HepG2 (cell line): ENCODE measurements around the gene VSTM1. TPM values are rescaled to one million over a fixed set of nuclear protein-coding genes. Genes with fewer than 3 reads are reported as not detected.

ENCODE experiments used
- ATAC-seq: fragments of 200-7000 bp; cut with Tn5 transposase; 3 replicates; pipeline ENCODE4 v1.9.1; 2020; ENCODE audit warnings: mild to moderate bottlenecking, moderate library complexity
- BruUV-seq: library from RNA; stranded (reverse); fragments of 400-500 nt; replicated peaks from 2 replicates; lab custom pipeline; 2021; lab: Mats Ljungman, UMichigan
- CTCF ChIA-PET: fragments of 300-600 bp; formaldehyde crosslinking; extraction: SDS; loops from one replicate; lab custom pipeline; 2021; ENCODE audit warnings: low total read pairs, inconsistent platforms, low intra/inter-chr PET ratio; lab: Yijun Ruan, JAX
- POLR2A ChIA-PET: fragments of 350-600 bp; sonication (Branson Sonifier 250); formaldehyde crosslinking; loops from one replicate; lab custom pipeline; 2020; ENCODE audit warnings: antibody characterized with exemption, inconsistent platforms; lab: Yijun Ruan, JAX
- DNase-seq: peaks from one replicate; pipeline ENCODE4 v3.0.0-alpha.2; 2015; ENCODE audit warnings: low spot score
- FAIRE-seq: peaks from 3 replicates; lab custom pipeline; 2011; peaks lifted over from hg19 to GRCh38; lab: Jason Lieb, UNC
- H2AFZ ChIP-seq: one replicate; pipeline ENCODE4 v1.6.1; 2011; ENCODE audit warnings: low read length, inconsistent platforms
- H3K27ac ChIP-seq: fragments of 300-600 bp; 3 replicates; pipeline ENCODE4 v1.8.0; 2011; ENCODE audit warnings: mixed run types, mild to moderate bottlenecking, mixed read lengths, low read length, inconsistent platforms; ENCODE audit not compliant: insufficient read depth; ENCODE audit errors: extremely low read length
- H3K27me3 ChIP-seq, 2 experiments: fragments of 200-600 bp in 1 of 2; 2 replicates in 1 of 2; 3 replicates in 1 of 2; pipeline versions ENCODE4 v1.6.0 to v1.8.0; 2011; ENCODE audit warnings: low read length in 2 of 2, mild to moderate bottlenecking in 2 of 2, moderate library complexity in 2 of 2, inconsistent platforms in 1 of 2; ENCODE audit not compliant: insufficient read depth in 2 of 2, control insufficient read depth in 1 of 2
- H3K36me3 ChIP-seq, 2 experiments: fragments of 200-600 bp in 1 of 2; replicated peaks in 1 of 2; 2 replicates in 1 of 2; 3 replicates in 1 of 2; pipeline versions ENCODE4 v1.5.1 to v1.8.0; 2011; ENCODE audit warnings: low read length in 2 of 2, inconsistent platforms in 1 of 2; ENCODE audit not compliant: insufficient read depth in 2 of 2, control insufficient read depth in 1 of 2
- H3K4me1 ChIP-seq: 2 replicates; pipeline ENCODE4 v1.5.1; 2012; ENCODE audit warnings: low read length, inconsistent platforms; ENCODE audit not compliant: insufficient read depth
- H3K4me2 ChIP-seq: 2 replicates; pipeline ENCODE4 v1.6.0; 2011; ENCODE audit warnings: low read depth, low read length, inconsistent platforms
- H3K4me3 ChIP-seq, 3 experiments: fragments of 200-600 bp in 1 of 3; sonication (generic), shearing (Covaris generic) in 1 of 3; replicated peaks in 1 of 3; 2 replicates each; pipeline ENCODE4 v1.5.1; 2011 to 2016; ENCODE audit warnings: low read length in 3 of 3, inconsistent platforms in 2 of 3, low read depth in 2 of 3, mild to moderate bottlenecking in 2 of 3, control low read depth in 1 of 3, mixed read lengths in 1 of 3; ENCODE audit not compliant: insufficient read depth in 1 of 3
- H3K79me2 ChIP-seq: one replicate; pipeline ENCODE4 v1.6.1; 2011; ENCODE audit warnings: low read length, inconsistent platforms; ENCODE audit not compliant: insufficient read depth
- H3K9ac ChIP-seq: 2 replicates; pipeline ENCODE4 v1.6.0; 2011; ENCODE audit warnings: mild to moderate bottlenecking, low read depth, low read length, inconsistent platforms; ENCODE audit not compliant: insufficient read depth
- H3K9me3 ChIP-seq: 2 replicates; pipeline ENCODE4 v1.5.1; 2012; ENCODE audit warnings: mild to moderate bottlenecking, low read length
- H4K20me1 ChIP-seq: 2 replicates; pipeline ENCODE4 v1.6.0; 2011; ENCODE audit warnings: inconsistent platforms, mild to moderate bottlenecking, low read length, moderate library complexity; ENCODE audit not compliant: insufficient read depth
- CENPT ChIP-seq: sonication (generic); formaldehyde crosslinking; IDR thresholded peaks from 2 replicates; pipeline ENCODE4 v1.8.0; 2022; ENCODE audit warnings: low read depth, mild to moderate bottlenecking, moderate library complexity, missing genetic modification reagents
- MYC ChIP-seq: sonication (generic); formaldehyde crosslinking; IDR thresholded peaks from 2 replicates; pipeline ENCODE4 v1.9.0; 2021; ENCODE audit warnings: missing genetic modification reagents, borderline replicate concordance
- MZF1 ChIP-seq: sonication (generic); formaldehyde crosslinking; IDR thresholded peaks from 2 replicates; pipeline ENCODE4 v1.8.1; 2023; ENCODE audit warnings: mild to moderate bottlenecking, missing genetic modification reagents, borderline replicate concordance
- PAWR ChIP-seq: sonication (generic); formaldehyde crosslinking; IDR thresholded peaks from 2 replicates; pipeline ENCODE4 v1.4.0; 2020; ENCODE audit warnings: missing genetic modification reagents, mild to moderate bottlenecking, borderline replicate concordance
- TBX3 ChIP-seq: fragments of 450-650 bp; IDR thresholded peaks from 2 replicates; pipeline ENCODE4 v1.6.1; 2017; ENCODE audit warnings: antibody characterized with exemption, mild to moderate bottlenecking, inconsistent platforms, borderline replicate concordance
- TEAD3 ChIP-seq: optimal IDR thresholded peaks from 2 replicates; pipeline ENCODE3; 2016; ENCODE audit warnings: borderline replicate concordance
- ZNF788 ChIP-seq: sonication (generic); formaldehyde crosslinking; IDR thresholded peaks from 2 replicates; pipeline ENCODE4 v1.5.0; 2020; ENCODE audit warnings: mild to moderate bottlenecking, missing genetic modification reagents, borderline replicate concordance
- WGBS: methylation state at CpG from one replicate; pipeline ENCODE4 v1.1.6; 2017; ENCODE audit warnings: low lambda C conversion rate; 5-methylcytosine and 5-hydroxymethylcytosine counted together
- in situ Hi-C: cut with HindIII; loops from 2 replicates; pipeline ENCODE4 v1.10.0; 2017; ENCODE audit warnings: low pct_unique_long_range_greater_than_20kb; ENCODE audit not compliant: extremely low pct_ligation_motif_present
- intact Hi-C: fragments of 100-400 bp; cut with micrococcal nuclease; formaldehyde crosslinking; loops from one replicate; pipeline ENCODE4 v1.10.0; 2022; ENCODE audit not compliant: unreplicated experiment
- polyA plus RNA-seq, 8 experiments: library from polyadenylated mRNA; depleted of rRNA in 3 of 8; stranded (reverse) in 7 of 8; unstranded in 1 of 8; fragments of >200 nt; fragmentation: Illumina TruSeq in 4 of 8; extraction: Trizol in 4 of 8; gene quantifications; 2 replicates each; pipeline versions ENCODE4 v1.2.1 to v1.2.3, GENCODE V29; 2011 to 2016; ENCODE audit warnings: low read depth in 4 of 8, missing spikeins in 1 of 8, mixed read lengths in 1 of 8; ENCODE audit not compliant: insufficient read depth in 1 of 8
- total RNA-seq, 5 experiments: library from RNA; depleted of rRNA; stranded (reverse); fragments of >200 nt; fragmentation: Illumina TruSeq; extraction: Trizol; gene quantifications; 2 replicates each; pipeline ENCODE4 v1.2.3, GENCODE V29; 2016; ENCODE audit warnings: low read depth in 1 of 5
- TF ChIP-seq, protein P1 (sequence below): sonication (generic); formaldehyde crosslinking; IDR thresholded peaks from 2 replicates; pipeline ENCODE4 v1.5.0; 2020; ENCODE audit warnings: mild to moderate bottlenecking, missing genetic modification reagents

Gene VSTM1
- total and polyA plus RNA-seq, 2 of the 13 experiments (the other 11 are each of a cell fraction or from before 2014, with no cell fraction given), result not detected

DNA sequence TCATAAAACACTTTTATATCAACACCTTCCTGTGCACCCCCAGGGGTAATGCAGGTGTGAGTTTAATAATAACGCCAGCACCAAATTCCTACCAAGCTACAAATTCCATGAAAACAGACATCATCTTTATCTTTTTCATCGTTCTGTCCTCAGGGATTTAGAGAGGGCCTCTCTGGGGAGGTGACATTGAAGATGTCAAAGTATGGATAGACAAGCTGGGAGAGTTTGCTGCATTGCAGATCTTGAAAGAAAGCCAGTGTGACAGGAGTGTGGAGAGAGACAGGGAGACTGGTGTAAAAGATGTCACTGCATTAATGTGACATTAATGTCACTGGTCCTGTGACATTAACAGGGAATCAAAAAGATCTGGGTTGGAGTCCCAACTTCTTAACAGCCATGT, 62.2 kb downstream of the VSTM1 start:
- ATAC-seq (no peak), FAIRE-seq (no peak), DNase-seq (no peak)
- 15% methylated on average over 2 of the region's 2 CpGs for WGBS
- Histone ChIP-seq H3K4me3 (no peak overlapping the region), H2AFZ (no peak overlapping the region), H3K4me1 (no peaks in the 10 kb centered on the region), H3K27me3 (no peaks in the 10 kb centered on the region; a peak in 2 of 5 replicates), H3K4me2 (no peak overlapping the region), H3K9me3 (no peaks in the 10 kb centered on the region), H4K20me1 (no peaks in the 10 kb centered on the region), H3K79me2 (no peaks in the 10 kb centered on the region), H3K27ac (no peak overlapping the region), H3K36me3 (no peaks in the 10 kb centered on the region), H3K9ac (no peak overlapping the region)
- POLR2A ChIA-PET, result no interaction called here
- TF ChIP-seq MZF1 (no peak), MYC (CRISPR knock-in tag) (no peak), ZNF788 (CRISPR knock-in tag) (no peak), PAWR (CRISPR knock-in tag) (no peak), TBX3 (no peak), TEAD3 (CRISPR knock-in tag) (no peak), CENPT (CRISPR knock-in tag) (no peak)
- TF ChIP-seq, protein P1, sequence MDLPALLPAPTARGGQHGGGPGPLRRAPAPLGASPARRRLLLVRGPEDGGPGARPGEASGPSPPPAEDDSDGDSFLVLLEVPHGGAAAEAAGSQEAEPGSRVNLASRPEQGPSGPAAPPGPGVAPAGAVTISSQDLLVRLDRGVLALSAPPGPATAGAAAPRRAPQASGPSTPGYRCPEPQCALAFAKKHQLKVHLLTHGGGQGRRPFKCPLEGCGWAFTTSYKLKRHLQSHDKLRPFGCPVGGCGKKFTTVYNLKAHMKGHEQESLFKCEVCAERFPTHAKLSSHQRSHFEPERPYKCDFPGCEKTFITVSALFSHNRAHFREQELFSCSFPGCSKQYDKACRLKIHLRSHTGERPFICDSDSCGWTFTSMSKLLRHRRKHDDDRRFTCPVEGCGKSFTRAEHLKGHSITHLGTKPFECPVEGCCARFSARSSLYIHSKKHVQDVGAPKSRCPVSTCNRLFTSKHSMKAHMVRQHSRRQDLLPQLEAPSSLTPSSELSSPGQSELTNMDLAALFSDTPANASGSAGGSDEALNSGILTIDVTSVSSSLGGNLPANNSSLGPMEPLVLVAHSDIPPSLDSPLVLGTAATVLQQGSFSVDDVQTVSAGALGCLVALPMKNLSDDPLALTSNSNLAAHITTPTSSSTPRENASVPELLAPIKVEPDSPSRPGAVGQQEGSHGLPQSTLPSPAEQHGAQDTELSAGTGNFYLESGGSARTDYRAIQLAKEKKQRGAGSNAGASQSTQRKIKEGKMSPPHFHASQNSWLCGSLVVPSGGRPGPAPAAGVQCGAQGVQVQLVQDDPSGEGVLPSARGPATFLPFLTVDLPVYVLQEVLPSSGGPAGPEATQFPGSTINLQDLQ (CRISPR knock-in tag), result no peak
- no TSS peak for BruUV-seq
- intact Hi-C loops, result no loop called here
- in situ Hi-C loops, result no loop called here
- CTCF ChIA-PET, result no interaction called here
